ENCODE results near the gene SPATA25. TPM values are rescaled to one million over a fixed set of nuclear protein-coding genes. Genes with fewer than 3 reads are reported as not detected.
A peak's percentile ranks its signal among the peaks of the same experiment; 100 is the strongest.

Gene SPATA25
- total RNA-seq, 1 donor from 2014 or later = 10.2 TPM

GRCh38 chr20:45867136-45867818 is 20.1 kb downstream of the SPATA25 start:
- no peak for DNase-seq (ENCODE audit: low read depth)

DNA sequence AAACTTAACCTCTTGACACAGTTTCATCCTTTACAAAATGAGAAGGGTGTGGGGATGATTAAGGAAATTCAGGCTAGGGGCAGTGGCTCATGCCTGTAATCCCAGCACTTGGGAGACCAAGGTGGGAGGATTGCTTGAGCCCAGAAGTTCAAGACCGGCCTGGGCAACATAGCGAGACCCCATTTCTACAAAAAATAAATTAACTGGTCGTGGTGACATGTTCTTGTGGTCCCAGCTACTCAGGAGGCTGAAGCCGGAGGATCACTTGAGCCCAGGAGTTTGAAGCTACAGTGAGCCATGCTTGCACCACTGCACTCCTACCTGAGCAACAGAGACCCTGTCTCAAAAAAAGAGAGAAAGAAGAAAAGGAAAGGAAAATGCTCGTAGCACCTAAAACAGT is 21.0 kb downstream of the SPATA25 start:
- no peak for DNase-seq (ENCODE audit: low read depth)

DNA sequence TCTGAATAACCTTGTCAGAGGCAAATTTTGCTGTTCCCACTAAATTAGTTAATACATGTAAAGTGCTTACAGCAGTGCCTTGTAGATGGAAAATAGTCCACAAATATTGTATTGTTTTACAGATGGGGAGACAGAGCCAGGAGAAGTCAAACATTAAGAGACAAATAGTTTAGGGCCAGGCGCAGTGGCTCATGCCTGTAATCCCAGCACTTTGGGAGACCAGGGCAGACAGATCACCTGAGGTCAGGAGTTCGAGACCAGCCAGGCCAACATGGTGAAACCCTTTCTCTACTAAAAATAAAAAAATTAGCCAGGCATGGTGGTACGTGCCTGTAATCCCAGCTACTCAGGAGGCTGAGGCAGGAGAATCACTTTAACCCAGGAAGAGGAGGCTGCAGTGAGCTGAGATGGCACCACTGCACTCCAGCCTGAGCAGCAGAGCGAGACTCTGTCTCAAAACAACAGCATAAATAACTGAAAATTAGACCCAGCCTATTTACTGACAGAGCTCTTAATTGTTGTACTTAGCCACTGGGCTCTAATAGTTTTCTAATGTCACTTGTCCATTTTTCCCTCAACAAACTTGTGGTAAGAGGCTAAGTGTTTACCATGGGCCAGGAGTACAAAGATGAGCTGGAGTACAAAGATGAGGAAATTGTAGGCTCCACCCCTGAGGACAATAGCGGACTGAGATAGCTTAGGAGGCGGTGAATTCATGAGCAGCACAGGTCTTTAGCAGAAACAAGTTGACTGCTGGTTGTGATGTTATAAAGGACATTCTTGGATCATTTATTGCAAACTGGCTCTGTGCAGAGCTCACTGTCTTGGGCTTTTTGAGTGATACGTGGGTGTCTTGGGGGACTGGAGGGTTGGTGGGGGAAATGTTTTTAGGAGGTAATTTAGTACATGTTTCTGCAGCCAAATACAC is 23.6 kb downstream of the SPATA25 start:
- DNase-seq (ENCODE audit: low read depth) = no peak

- no peak for DNase-seq (ENCODE audit: low read depth)
Measured at GRCh38 chr20:45861221-45862075, 26.0 kb downstream of the SPATA25 start.

DNA sequence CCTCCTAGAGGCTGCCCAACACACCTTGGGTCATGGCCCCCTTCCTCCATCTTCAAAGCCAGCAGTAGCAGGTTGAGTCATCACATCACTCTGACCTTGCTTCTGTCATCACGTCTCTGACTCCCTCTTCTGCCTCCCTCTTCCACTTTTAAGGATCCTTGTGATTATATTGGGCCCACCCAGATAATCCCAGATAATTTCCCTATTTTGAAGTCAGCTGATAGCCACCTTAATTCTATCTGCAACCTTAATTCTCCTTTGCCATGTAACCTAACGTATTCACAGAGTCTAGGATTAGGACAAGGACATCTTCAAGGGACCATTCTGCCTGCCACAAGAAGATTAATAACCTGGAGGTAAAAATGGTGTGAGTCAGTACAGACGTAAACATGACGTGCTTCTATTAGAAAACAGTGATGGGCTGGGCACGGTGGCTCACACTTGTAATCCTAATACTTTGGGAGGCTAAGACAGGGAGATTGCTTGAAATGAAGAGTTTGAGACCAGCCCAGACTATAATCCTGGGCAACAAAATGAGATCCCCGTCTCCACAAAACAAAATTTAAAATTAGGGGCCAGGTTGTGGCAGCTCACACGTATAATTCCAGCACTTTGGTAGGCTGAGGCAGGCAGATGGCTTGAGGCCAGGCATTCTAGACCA is 26.7 kb downstream of the SPATA25 start:
- DNase-seq (ENCODE audit: low read depth) = no peak

DNA sequence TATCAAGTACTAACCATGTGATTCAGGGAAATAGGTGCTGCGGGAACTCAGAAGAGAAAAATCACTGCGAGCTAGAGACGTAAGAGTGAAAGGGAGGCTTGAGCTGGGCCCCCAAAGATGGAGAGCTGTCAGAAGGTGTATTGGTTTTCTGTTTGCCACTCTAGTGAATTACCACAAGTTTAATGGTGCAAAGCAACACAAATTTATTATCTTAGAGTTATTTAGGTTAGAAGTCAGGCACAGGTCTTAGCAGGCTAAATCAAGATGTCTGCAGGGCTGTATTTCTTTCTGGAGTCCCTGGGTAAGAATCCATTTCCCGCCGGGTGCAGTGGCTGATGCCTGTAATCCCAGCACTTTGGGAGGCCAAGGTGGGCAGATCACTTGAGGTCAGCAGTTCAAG is 27.5 kb downstream of the SPATA25 start:
- DNase-seq (ENCODE audit: low read depth) = no peak

DNA sequence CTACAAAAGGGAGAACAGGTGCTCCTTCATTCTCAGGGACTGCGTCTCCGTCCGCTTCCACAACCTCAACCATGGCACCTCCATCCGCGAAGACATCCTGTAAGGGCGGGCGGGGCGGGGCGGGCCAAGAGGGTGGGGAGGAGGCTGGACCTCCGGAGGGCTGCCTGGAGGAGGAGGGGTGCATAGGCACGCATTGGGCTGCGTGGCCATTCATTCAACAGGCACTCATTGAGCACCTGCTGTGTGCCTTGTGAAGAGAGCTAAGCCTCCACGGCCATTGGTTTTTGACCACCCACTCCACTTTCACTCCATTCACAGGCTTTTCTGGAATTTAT is 29.6 kb downstream of the SPATA25 start:
- DNase-seq (ENCODE audit: low read depth) = no peak

- peak; percentile 100 for DNase-seq (ENCODE audit: low read depth)
Measured at GRCh38 chr20:45857114-45857881, 30.1 kb downstream of the SPATA25 start, which contains the start of the genes ACOT8 and ZSWIM3. Gene ACOT8 (minus strand): TSS chr20:45857392. CDS start chr20:45857315, 77 bp downstream. Gene ZSWIM3 (plus strand): TSS chr20:45857614. CDS start chr20:45857826, 212 bp downstream.

- no peak for DNase-seq (ENCODE audit: low read depth)
Measured at GRCh38 chr20:45853484-45853883, 33.9 kb downstream of the SPATA25 start.

DNA sequence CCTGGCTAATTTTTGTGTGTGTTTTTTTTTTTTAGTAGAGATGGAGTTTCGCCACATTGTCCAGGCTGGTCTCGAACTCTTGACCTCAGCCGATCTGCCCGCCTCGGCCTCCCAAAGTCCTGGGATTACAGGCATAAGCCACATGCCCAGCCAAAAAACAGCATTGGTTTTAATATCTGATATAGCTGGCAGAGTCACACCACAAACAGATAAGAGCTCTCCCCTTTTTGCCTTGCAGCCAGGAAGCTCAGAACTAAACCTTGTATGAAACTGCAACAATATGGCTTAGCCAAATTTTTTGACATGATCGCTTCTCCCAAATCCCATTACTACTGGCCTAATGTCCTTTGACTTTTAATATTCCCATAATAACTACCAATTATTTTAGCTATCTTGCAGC is 35.1 kb downstream of the SPATA25 start:
- no peak for DNase-seq (ENCODE audit: low read depth)

- no peak for DNase-seq (ENCODE audit: low read depth)
Measured at GRCh38 chr20:45851501-45851900, 35.9 kb downstream of the SPATA25 start.

- DNase-seq (ENCODE audit: low read depth) = no peak
Measured at GRCh38 chr20:45850926-45851325, 36.5 kb downstream of the SPATA25 start.

GRCh38 chr20:45850238-45850637 is 37.2 kb downstream of the SPATA25 start:
- no peak for DNase-seq (ENCODE audit: low read depth)

- DNase-seq (ENCODE audit: low read depth) = no peak
Measured at GRCh38 chr20:45848969-45849582, 38.3 kb downstream of the SPATA25 start.

- no peak for DNase-seq (ENCODE audit: low read depth)
Measured at GRCh38 chr20:45848421-45848820, 39.0 kb downstream of the SPATA25 start.

DNA sequence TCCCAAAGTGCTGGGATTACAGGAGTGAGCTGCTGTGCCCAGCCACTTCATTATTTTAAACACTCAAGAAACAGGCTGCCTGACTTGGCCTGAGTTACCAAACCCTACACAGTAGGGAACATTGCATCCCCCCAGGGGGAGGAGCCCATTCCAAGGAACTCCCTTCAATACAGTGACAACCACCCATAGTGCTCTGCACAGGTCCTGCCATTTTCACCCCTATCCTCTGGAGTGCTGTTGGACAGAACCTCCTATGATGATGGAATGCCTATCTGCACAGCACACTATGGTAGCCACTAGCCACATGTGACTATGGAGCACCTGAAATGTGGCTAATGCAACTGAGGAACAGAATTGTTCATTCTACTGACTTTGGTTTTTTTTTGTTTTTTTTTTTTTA is 42.0 kb downstream of the SPATA25 start:
- DNase-seq (ENCODE audit: low read depth) = no peak

- DNase-seq (ENCODE audit: low read depth) = no peak
Measured at GRCh38 chr20:45843506-45843905, 43.9 kb downstream of the SPATA25 start.

- peak; percentile 54 for DNase-seq (ENCODE audit: low read depth)
Measured at GRCh38 chr20:45842169-45842812, 45.1 kb downstream of the SPATA25 start.
